T-helper 2 cell treated with Interferon-gamma antibody and Interleukin-4, amounts not matched to agents 5 μg/mL and 100 μg/mL, for 36 hours (primary cell): ENCODE data around the gene P3H3.
A peak's percentile ranks its signal among the peaks of the same experiment; 100 is the strongest.

Source experiments
- DNase-seq: peaks from one replicate; pipeline ENCODE4 v3.0.0; 2021; ENCODE audit warnings: low spot score
- H3K27ac Mint-ChIP-seq: one replicate; pipeline ENCODE4 v1.8.0; 2021; ENCODE audit warnings: mild to moderate bottlenecking, mixed read lengths
- H3K27me3 Mint-ChIP-seq: one replicate; pipeline ENCODE4 v1.8.0; 2021; ENCODE audit warnings: low read depth, mixed read lengths
- H3K36me3 Mint-ChIP-seq: one replicate; pipeline ENCODE4 v1.8.0; 2021; ENCODE audit warnings: low read depth, mixed read lengths
- H3K4me1 Mint-ChIP-seq: one replicate; pipeline ENCODE4 v1.8.0; 2021; ENCODE audit warnings: low read depth, mixed read lengths
- H3K4me3 Mint-ChIP-seq: one replicate; pipeline ENCODE4 v1.8.0; 2022; ENCODE audit warnings: mild to moderate bottlenecking, moderate library complexity, mixed read lengths
- H3K9me3 Mint-ChIP-seq: one replicate; pipeline ENCODE4 v1.8.0; 2021; ENCODE audit warnings: mixed read lengths

The P3H3 gene, protein sequence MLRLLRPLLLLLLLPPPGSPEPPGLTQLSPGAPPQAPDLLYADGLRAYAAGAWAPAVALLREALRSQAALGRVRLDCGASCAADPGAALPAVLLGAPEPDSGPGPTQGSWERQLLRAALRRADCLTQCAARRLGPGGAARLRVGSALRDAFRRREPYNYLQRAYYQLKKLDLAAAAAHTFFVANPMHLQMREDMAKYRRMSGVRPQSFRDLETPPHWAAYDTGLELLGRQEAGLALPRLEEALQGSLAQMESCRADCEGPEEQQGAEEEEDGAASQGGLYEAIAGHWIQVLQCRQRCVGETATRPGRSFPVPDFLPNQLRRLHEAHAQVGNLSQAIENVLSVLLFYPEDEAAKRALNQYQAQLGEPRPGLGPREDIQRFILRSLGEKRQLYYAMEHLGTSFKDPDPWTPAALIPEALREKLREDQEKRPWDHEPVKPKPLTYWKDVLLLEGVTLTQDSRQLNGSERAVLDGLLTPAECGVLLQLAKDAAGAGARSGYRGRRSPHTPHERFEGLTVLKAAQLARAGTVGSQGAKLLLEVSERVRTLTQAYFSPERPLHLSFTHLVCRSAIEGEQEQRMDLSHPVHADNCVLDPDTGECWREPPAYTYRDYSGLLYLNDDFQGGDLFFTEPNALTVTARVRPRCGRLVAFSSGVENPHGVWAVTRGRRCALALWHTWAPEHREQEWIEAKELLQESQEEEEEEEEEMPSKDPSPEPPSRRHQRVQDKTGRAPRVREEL

DNA sequence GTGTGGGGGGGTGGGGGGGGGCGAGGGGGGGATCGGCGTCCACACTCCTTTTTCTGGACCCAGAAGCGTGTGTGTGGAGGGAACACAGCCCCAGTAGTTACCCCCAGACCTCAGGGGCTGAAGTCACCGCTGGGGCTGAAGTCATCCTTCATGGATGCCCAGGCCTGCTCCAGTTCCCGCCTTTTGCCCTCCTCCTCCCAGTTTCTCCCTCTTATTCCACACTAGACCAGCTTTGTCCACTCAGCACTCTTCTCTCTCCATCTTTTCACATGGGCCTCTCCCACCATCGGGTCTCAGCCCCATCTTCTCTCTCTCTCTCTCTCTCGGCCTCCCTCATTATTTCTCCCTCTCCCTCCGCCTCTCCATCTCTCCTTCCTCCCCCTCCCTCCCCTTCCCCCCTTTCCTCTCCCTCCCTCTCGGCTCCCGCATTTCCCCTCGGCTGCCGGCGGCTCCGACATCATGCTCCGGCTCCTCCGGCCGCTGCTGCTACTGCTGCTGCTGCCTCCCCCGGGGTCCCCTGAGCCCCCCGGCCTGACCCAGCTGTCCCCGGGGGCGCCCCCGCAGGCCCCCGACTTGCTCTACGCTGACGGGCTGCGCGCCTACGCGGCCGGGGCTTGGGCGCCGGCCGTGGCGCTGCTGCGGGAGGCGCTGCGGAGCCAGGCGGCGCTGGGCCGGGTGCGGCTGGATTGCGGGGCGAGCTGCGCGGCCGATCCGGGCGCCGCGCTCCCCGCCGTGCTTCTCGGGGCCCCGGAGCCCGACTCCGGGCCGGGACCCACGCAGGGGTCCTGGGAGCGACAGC, at the start of gene P3H3:
TSS of gene P3H3 (plus strand) at position 426 of the 799 bp plus-strand sequence. CDS start at position 460, 34 bp downstream.
- H3K27me3 Mint-ChIP-seq: peaks cover 49% of the 10 kb centered on the region
- peaks cover 19% of the 10 kb centered on the region for H3K4me1 Mint-ChIP-seq
- DNase-seq: no peak
- no peaks in the 10 kb centered on the region for H3K36me3 Mint-ChIP-seq
- peak within 1 kb of the TSS; percentile 59 for H3K27ac Mint-ChIP-seq
- H3K4me3 Mint-ChIP-seq: peak within 1 kb of the TSS; percentile 85
- H3K9me3 Mint-ChIP-seq: no peaks in the 10 kb centered on the region

DNA sequence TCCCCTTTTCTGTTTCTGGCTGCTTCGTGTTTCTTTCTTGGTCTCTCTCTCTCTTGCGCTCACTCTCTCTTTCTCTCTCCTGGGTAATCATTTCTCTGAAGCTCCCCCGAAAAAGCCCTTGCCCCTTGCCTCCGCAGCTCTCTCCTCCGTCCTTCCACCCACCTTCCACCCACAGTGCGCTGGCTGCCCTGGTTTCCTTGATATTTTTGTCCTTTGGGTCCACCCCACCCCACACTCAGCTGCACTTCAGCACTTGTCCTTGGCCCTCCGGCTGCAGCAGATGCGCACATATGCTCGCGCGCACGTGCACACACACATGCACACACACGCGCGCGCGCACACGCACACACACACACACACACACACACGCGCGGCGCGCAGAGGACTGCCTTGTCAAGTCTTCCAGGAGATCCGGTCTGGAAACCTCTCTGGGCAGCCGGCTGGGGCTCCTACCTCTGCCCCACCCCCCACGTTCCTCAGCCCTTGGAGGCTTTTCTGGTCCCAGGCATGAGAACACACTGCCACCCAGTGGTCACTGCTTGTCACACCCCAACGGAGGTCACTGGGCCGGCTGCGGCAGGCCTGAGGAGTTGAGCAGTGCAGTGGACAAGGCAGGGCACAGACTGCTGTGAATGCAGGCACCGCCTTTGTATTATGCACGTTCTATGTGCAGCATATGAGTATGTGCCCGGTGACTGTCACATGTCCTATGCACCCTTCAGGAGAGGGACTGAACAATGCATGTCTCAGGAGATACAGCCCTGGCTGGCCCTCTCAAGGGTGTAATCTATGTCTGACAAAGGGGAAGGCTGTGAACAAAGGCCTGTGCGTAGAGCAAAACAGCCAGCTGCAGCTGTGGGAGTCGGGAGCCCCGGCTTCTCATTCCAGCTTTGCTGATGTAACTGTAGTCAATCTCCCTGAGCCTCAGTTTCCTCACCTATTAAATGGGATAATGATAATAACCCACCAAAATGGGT, 49.3 kb upstream of the P3H3 start:
- H3K4me1 Mint-ChIP-seq: peaks cover 52% of the 10 kb centered on the region
- H3K9me3 Mint-ChIP-seq: no peaks in the 10 kb centered on the region
- peak; percentile 88 for DNase-seq
- H3K4me3 Mint-ChIP-seq: peak overlapping the region; percentile 78
- H3K27me3 Mint-ChIP-seq: peaks cover 2% of the 10 kb centered on the region
- peak overlapping the region; percentile 66 for H3K27ac Mint-ChIP-seq
- peaks cover 2% of the 10 kb centered on the region for H3K36me3 Mint-ChIP-seq

DNA sequence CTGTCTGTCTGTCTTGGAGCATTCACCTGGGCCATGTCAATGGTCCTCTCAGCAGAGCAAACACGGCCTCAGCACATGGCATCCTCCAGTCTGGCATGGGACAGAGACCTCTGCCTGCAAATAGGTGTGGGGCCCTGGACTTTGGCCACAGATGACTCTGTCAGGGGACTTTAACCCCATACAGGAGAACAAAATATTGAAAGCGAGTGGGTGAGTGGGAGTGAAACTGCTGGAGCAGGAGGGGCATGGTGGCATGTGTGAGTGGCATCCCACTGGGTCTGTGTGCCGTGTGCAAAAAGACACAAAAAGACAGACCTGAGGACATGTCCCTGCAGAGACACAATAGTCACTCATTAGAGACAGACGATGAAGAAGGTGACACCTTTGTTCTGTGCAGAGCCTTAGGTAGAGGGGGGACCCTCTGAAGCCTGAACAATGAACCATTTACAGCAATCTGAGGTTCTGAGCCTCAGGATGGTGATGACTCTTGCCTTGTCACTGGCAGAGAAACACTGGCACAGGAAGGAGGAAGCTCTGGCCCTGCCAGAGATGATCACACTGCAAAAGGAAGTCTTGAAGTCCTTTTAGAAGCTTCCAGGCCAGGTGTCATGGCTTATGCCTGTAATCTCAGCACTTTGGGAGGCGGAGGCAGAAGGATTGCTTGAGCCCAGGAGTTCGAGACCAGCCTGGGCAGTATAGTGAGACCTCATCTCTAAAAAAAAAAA, 48.3 kb upstream of the P3H3 start:
- Mint-ChIP-seq H3K4me3 (no peak overlapping the region), H3K9me3 (no peaks in the 10 kb centered on the region), H3K27ac (peak overlapping the region; percentile 50), H3K27me3 (peaks cover 2% of the 10 kb centered on the region), H3K36me3 (peaks cover 2% of the 10 kb centered on the region), H3K4me1 (peaks cover 53% of the 10 kb centered on the region)
- DNase-seq: no peak

DNA sequence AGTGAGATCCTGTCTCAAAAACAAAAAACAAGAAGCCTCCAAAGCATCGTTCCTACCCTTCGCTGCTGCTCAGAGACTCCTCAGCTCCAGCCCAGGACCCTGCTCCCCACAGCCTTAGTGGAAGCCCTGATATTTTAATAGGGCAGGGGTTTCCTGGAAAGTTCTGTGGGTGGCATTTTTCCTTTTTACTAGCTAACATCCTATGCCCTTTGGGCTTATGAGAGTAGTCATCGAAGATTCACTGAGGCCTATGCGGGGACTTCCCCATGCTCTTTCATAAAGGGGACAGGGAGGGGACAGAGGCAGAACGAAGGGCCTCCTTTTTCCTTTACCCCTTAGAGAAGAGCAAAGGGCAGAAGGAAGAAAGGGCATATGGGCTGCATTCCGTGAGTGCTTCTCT, 47.6 kb upstream of the P3H3 start:
- Mint-ChIP-seq H3K4me1 (peaks cover 46% of the 10 kb centered on the region), H3K27me3 (peaks cover 2% of the 10 kb centered on the region), H3K4me3 (no peak overlapping the region)

DNA sequence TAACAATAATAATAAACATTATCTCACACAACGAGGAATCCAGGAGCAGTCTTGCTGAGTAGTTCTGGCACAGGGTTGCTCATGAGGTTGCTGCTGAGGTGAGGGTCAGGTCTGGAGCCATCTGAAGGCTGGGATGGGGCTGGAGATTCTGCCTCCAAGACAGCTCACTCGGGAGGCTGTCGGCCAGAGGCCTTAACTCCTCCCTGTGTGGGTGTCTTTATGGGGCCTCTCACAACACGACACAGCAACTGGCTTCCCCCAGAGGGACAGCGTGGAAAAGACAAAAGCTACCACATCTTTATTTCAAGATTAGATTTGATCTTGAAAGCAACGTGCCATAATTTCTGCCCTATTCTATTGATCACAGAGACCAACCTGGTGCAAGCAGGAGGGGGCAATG, 46.1 kb upstream of the P3H3 start:
- Mint-ChIP-seq H3K36me3 (peaks cover 1% of the 10 kb centered on the region), H3K4me3 (no peak overlapping the region), H3K4me1 (peaks cover 54% of the 10 kb centered on the region), H3K9me3 (no peaks in the 10 kb centered on the region), H3K27ac (no peak overlapping the region), H3K27me3 (peaks cover 2% of the 10 kb centered on the region)
- DNase-seq: no peak

More for the DNA sequence above, 47.6 kb upstream of the P3H3 start:
- DNase-seq: peak; percentile 71
- H3K36me3 Mint-ChIP-seq: peaks cover 2% of the 10 kb centered on the region
- H3K9me3 Mint-ChIP-seq: no peaks in the 10 kb centered on the region
- H3K27ac Mint-ChIP-seq: peak overlapping the region; percentile 70

DNA sequence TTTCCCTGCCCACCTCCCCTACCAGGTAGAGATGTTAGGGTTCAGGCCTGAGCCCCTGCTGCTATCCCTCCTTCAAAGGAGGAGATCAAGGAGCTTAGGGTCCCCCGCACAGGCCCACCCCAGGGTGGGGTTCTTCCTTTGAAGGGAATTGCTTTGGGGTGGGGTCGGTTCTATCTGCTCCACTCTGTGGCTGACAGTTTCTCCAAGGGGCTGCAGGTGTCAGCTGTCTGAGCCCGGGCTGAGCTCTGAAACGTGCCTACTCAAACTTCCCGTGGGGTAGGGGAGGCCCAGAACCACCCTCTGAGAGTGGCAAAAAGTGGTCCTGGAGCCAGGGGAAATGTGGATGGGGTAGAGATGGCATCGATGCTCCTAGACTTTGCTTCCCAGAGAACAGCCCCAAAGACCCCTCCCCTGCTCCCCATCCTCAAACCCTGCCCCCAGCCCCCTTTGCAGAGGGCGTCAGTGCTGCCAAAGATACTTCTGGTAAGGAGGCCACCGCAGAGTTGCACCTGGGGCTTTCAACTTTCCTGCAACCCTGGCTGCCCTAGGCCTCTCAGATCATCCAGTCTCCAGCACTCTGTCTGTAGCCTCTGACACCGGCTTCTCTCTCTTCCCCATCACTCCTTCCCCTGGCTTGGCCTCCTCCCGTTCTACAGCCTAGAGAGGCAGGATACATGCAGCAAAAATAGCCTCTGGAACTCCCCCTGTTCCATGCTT, 45.2 kb upstream of the P3H3 start:
- Mint-ChIP-seq H3K36me3 (peaks cover 1% of the 10 kb centered on the region), H3K27ac (peak overlapping the region; percentile 71), H3K9me3 (no peaks in the 10 kb centered on the region), H3K4me1 (peaks cover 57% of the 10 kb centered on the region), H3K27me3 (peaks cover 2% of the 10 kb centered on the region), H3K4me3 (no peak overlapping the region)
- DNase-seq: no peak

DNA sequence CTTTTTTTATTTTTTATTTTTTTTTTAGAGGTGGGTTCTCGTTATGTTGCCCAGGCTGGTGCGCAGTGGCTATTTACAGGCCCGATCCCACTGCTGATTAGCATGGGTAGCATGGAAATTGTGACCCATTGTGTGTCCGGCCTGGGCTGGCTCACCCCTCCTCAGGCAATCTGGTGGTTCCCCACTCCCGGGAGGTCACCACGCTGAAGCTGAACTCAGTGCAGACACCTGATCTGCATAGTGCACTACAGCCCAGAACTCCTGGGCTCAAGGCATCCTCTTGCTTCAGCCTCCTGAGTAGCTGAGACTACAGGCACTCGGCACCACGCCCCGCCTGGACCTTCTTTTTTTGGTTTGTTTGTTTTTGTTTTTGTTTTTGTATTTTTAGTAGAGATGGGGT, 44.4 kb upstream of the P3H3 start:
- no peak for DNase-seq
- H3K27me3 Mint-ChIP-seq: no peaks in the 10 kb centered on the region
- H3K9me3 Mint-ChIP-seq: no peaks in the 10 kb centered on the region
- no peak overlapping the region for H3K27ac Mint-ChIP-seq
- no peaks in the 10 kb centered on the region for H3K36me3 Mint-ChIP-seq
- peaks cover 59% of the 10 kb centered on the region for H3K4me1 Mint-ChIP-seq
- H3K4me3 Mint-ChIP-seq: no peak overlapping the region

DNA sequence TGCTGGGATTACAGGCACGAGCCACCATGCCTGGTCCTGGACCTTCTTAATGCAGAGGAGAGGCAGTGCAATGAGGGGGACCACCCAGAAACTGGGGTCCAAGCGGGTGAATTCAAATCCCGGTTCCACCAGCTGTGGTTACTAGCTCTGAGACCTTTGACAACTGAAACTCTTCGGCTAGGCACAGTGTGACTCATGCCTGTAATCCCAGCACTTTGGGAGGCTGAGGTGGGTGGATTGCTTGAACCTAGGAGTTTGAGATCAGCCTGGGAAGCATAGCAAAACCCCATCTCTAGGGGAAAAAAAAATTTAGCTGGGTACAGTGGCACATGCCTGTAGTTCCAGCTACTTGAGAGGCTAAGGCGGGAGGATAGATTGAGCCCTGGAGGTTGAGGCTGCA, 43.9 kb upstream of the P3H3 start:
- Mint-ChIP-seq H3K27me3 (no peaks in the 10 kb centered on the region), H3K4me3 (no peak overlapping the region), H3K27ac (no peak overlapping the region), H3K4me1 (peaks cover 59% of the 10 kb centered on the region), H3K9me3 (no peaks in the 10 kb centered on the region), H3K36me3 (no peaks in the 10 kb centered on the region)
- no peak for DNase-seq

DNA sequence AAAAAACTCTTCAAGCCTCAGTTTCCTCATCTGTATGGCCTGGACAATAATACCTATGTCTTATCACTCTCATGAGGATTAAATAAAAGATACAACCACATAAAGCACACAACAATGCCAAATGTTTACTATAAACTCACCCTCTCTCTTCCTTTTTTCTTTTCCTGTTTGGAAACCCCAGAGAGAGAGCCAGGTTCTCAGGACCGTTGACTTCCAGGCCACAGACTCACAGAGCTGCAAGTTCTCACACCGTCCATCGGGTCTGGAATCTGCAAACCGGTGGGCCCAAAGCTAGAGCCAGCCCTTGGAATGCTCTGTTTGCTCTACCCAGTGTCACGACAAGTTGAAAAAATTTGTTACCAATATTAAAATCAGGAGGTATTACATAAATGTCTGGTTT, 43.4 kb upstream of the P3H3 start:
- Mint-ChIP-seq H3K36me3 (peaks cover 1% of the 10 kb centered on the region), H3K9me3 (no peaks in the 10 kb centered on the region), H3K27ac (no peak overlapping the region), H3K4me3 (no peak overlapping the region), H3K27me3 (no peaks in the 10 kb centered on the region), H3K4me1 (peaks cover 57% of the 10 kb centered on the region)
- DNase-seq: no peak

DNA sequence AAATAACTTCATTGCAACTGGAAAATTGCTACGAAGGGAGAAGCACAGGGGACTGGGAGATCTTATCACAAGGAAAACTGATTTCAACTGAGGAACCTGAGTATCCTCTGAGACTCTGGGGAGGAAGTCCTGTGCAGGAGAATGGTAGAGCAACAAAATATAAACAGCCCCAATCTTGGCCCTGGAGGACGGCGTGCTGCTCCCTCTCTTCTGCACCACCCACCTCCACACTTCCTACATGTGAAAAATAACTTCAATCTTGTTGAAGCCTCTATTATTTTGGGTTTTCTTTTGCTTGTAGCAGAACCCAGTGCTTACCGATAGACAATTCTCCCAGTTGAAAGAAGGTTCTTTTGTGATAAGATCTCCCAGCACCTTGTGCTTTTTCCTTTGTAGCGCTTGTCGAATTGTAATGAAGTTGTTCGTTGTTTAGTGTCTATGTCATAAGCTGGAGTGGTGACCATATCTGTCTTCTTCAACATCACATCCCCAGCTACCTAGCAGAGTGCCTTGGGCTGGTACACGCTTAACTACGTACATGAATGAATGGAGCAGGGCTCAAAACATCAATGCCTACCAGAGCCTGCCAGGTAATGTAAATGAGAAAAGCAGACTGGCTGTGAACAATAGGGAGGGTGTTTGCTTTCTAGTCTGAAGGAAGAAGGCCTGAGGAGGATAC, 41.7 kb upstream of the P3H3 start:
- no peaks in the 10 kb centered on the region for H3K9me3 Mint-ChIP-seq

DNA sequence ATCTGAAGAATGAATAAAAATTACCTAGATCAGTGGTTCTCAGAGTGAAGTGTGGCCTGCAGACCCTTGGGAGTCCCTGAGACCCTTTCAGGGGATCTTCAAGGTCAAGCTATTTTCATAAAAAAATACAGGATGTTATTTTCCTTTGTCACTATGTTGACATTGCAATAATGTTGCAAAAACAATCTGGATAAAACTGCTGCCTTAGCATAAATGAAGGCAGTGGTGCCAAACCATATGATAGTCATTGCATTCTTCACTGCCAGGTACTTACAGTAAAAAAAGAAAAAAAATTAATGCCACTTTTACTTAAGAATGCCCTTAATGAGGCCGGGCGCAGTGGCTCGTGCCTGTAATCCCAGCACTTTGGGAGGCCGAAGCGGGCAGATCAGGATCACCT, 40.9 kb upstream of the P3H3 start:
- Mint-ChIP-seq H3K9me3 (no peaks in the 10 kb centered on the region), H3K27ac (peak overlapping the region; percentile 82), H3K36me3 (peaks cover 10% of the 10 kb centered on the region), H3K4me1 (peaks cover 54% of the 10 kb centered on the region), H3K27me3 (no peaks in the 10 kb centered on the region), H3K4me3 (peak overlapping the region; percentile 68)
- DNase-seq: no peak

More for the DNA sequence above, 41.7 kb upstream of the P3H3 start:
- peaks cover 49% of the 10 kb centered on the region for H3K4me1 Mint-ChIP-seq
- H3K36me3 Mint-ChIP-seq: peaks cover 5% of the 10 kb centered on the region
- H3K4me3 Mint-ChIP-seq: peak overlapping the region; percentile 68
- H3K27me3 Mint-ChIP-seq: no peaks in the 10 kb centered on the region
- H3K27ac Mint-ChIP-seq: peak overlapping the region; percentile 82
- DNase-seq: no peak
